Heart right ventricle (tissue), 16 donors: ENCODE data around the gene NAT16. TPM values are rescaled to one million over a fixed set of nuclear protein-coding genes. Genes with fewer than 3 reads are reported as not detected.
A peak's percentile ranks its signal among the peaks of the same experiment; 100 is the strongest.

Experiments used
- ATAC-seq, 8 donors: fragments of 200-7000 bp; cut with Tn5 transposase; one replicate each; pipeline ENCODE4 v1.9.1; 2020; ENCODE audit warnings: mild to moderate bottlenecking in 8 of 8, moderate library complexity in 8 of 8, moderate number of reproducible peaks in 1 of 8
- DNase-seq, 2 donors: peaks; one replicate each; pipeline ENCODE4 v3.0.0-alpha.2; 2020
- H3K27ac ChIP-seq, 10 donors: fragments of 200-600 bp; sonication (generic) in 2 of 10; one replicate each; pipeline versions ENCODE4 v1.5.0 to v1.8.0; 2020 to 2022; ENCODE audit warnings: mild to moderate bottlenecking in 3 of 10
- H3K27me3 ChIP-seq, 7 donors: fragments of 200-600 bp; one replicate each; pipeline ENCODE4 v1.8.0; 2021 to 2022; ENCODE audit warnings: mild to moderate bottlenecking in 2 of 7
- H3K36me3 ChIP-seq, 9 donors: fragments of 200-600 bp; sonication (generic) in 1 of 9; one replicate each; pipeline versions ENCODE4 v1.5.0 to v1.8.0; 2020 to 2022; ENCODE audit warnings: mild to moderate bottlenecking in 2 of 9
- H3K4me1 ChIP-seq, 9 donors: fragments of 200-600 bp; sonication (generic) in 1 of 9; one replicate each; pipeline versions ENCODE4 v1.5.0 to v1.8.0; 2020 to 2022; ENCODE audit warnings: mild to moderate bottlenecking in 4 of 9
- H3K4me3 ChIP-seq, 10 donors: fragments of 200-600 bp; sonication (generic) in 2 of 10; one replicate each; pipeline versions ENCODE4 v1.5.0 to v1.8.0; 2020 to 2022; ENCODE audit warnings: mild to moderate bottlenecking in 7 of 10, moderate library complexity in 2 of 10
- H3K9me3 ChIP-seq, 11 donors: fragments of 200-600 bp in 10 of 11; sonication (generic) in 2 of 11; one replicate each; pipeline versions ENCODE4 v1.5.0 to v1.8.0; 2013 to 2022; ENCODE audit warnings: mild to moderate bottlenecking in 2 of 11, control low read depth in 1 of 11, moderate library complexity in 1 of 11
- CTCF ChIP-seq, 9 donors: fragments of 200-600 bp; sonication (generic) in 2 of 9; IDR thresholded peaks; one replicate each; pipeline versions ENCODE4 v1.5.0 to v1.8.0; 2021 to 2022; ENCODE audit warnings: antibody characterized with exemption in 9 of 9, mild to moderate bottlenecking in 5 of 9, moderate library complexity in 1 of 9
- WGBS, 2 donors: extraction: QIAGEN DNeasy Blood & Tissue Kit; methylation state at CpG; one replicate each; pipeline ENCODE4 v1.1.7; 2013; ENCODE audit warnings: inconsistent platforms in 1 of 2; 5-methylcytosine and 5-hydroxymethylcytosine counted together
- intact Hi-C, 10 donors: fragments of 100-400 bp; cut with DNase I; formaldehyde crosslinking; loops; one replicate each; pipeline versions ENCODE4 v1.11.1 to v1.14.2; 2022
- polyA plus RNA-seq, 2 donors: library from polyadenylated mRNA; stranded (reverse); fragments of 200-250 nt; gene quantifications; one replicate each; pipeline ENCODE4 v1.2.3, GENCODE V29; 2013
- total RNA-seq, 10 donors: library from RNA; stranded (reverse); fragmentation: NEBNext Ultra II Directional in 3 of 10; extraction: Animal tissue kit (Norgen Biotek cat#: 25700) in 3 of 10; gene quantifications; one replicate each; pipeline versions ENCODE4 v1.2.1 to v1.2.4, GENCODE V29; 2021 to 2023
- donor health status: Arrhythmogenic right ventricular cardiomyopathy.
- donor health status: ischemic (EF 13 %, LVEDD 7.1; RV severe dilation, severe dysfunction).
- donor health status: healthy with polysubstance abuse.
- donor health status: DM: no; HTN: yes; CAD: no.
- donor health status: DM: no; HTN: no; CAD: no.
- donor health status: ischemic (EF 25% LVEDD 6.9; RV normal size, moderate dysfunction).
- donor health status: ischemic (EF 25% LVEDD 5.7; RV mildly dilated, moderate dysfunction).
- donor health status: healthy.
- donor health status: DM: yes; HTN: yes; CAD: no.
- donor health status: Ischemic cardiomyopathy.
- donor health status: ischemic (EF 35%, LVEDD 5.7; RV mildly dilated, moderate dysfunction).
- donor health status: nonischemic (EF 11% LVEDD 7.7; RV severe dilation, severe dysfunction).
- donor health status: DM: yes; HTN: yes; CAD: no.
- donor health status: PGD.
- donor health status: ischemic (EF 29% LVEDD 5.4; RV normal size, mild dysfunction).
- donor health status: nonischemic (EF 23%, LVEDD 6.1; RV moderate dilation, normal function).

NAT16 gene
- total and polyA plus RNA-seq, 12 donors = not detected

DNA sequence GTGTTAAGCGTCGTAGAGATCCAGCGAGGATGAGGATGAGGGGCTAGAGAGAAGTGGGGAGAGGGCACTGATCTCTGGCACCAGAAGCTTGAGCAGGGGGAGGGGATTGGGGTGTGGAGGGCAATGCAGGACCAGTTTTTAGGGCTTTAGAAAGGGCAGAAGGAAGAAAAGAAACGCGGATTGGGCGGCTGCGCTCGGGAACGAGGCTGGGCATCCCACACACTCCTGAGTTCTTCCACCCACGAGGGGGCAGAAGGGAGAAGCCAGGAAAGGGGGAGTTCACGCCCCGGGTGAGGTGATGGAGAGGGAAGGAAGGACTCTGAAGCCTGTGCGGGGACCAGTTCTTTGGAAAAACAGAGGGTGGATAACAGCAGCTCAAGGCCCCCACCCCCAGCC is 8.7 kb downstream of the NAT16 start:
- intact Hi-C loops = loop anchor here in 1 of 10 donors (10.0 kb wide), 1 partner anchor 113 kb away; no protein-coding TSS in a partner anchor
- H3K36me3 ChIP-seq = no peaks in the 10 kb centered on the region
- no peak overlapping the region for H3K27ac ChIP-seq
- H3K4me3 ChIP-seq = no peak overlapping the region
- no peaks in the 10 kb centered on the region for H3K9me3 ChIP-seq
- H3K4me1 ChIP-seq = peaks cover 7 to 38% (median 20%) of the 10 kb centered on the region in 9 donors
- DNase-seq (no peak), ATAC-seq (no peak)
- 1 to 2% methylated on average over 13 of the region's 13 CpGs for WGBS, 2 donors
- TF ChIP-seq CTCF (IDR thresholded peaks at IDR 0.05) = peak in 1 of 9 donors; percentile 6
- H3K27me3 ChIP-seq = peaks cover 49 to 100% (median 100%) of the 10 kb centered on the region in 7 donors

- DNase-seq (no peak), ATAC-seq (no peak)
- Histone ChIP-seq H3K9me3 (no peaks in the 10 kb centered on the region), H3K4me3 (no peak overlapping the region), H3K27ac (no peak overlapping the region), H3K36me3 (no peaks in the 10 kb centered on the region), H3K4me1 (peaks cover 7 to 43% (median 24%) of the 10 kb centered on the region in 9 donors), H3K27me3 (peaks cover 55 to 100% (median 100%) of the 10 kb centered on the region in 7 donors)
- 3% methylated on average over 17 of the region's 17 CpGs for WGBS, 2 donors
- TF ChIP-seq CTCF (IDR thresholded peaks at IDR 0.05) = no peak
- intact Hi-C loops = loop anchor here in 1 of 10 donors (10.0 kb wide), 1 partner anchor 114 kb away; no protein-coding TSS in a partner anchor
Measured at GRCh38 chr7:101170617-101171441, 9.3 kb downstream of the NAT16 start.

DNA sequence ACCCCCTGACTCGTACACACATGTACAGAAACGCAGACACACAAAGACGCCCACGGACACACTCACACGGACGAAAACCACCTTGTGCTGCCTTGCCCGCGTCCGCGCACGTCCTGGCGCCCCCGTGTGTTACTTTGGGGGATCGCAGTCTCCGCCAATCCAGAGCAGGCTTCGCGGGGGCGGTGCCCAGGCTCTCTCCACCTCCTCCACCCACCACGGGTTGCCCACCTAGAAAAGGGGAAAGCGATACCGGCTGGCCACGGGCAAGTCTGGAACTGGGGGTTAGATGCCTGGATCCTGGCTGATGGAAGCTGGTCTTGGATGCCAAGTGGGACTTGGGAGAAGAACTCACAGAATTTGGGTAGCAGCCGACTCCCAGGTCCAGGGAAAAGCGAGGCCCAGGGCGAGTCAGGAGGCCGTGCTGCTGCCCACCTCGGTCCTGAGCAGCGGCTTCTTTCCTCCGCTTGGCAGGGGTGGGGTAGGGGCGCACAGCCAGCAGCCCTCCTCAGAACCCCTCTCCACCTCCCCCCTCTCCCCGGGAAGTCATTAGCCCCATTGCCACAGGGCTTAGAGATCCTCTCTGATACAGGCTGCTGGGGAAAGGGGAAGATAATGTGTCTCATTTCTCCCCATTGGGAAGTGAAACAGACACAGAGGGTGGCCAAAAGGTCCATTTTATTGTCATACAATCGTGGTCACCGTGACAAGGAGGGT is 10.1 kb downstream of the NAT16 start:
- intact Hi-C loops = loop anchor here in 2 of 10 donors (2.0 to 10.0 kb wide), 2 partner anchors 25 to 115 kb away; no protein-coding TSS in a partner anchor
- Histone ChIP-seq H3K9me3 (no peaks in the 10 kb centered on the region), H3K36me3 (no peaks in the 10 kb centered on the region), H3K27me3 (peaks cover 58 to 100% (median 100%) of the 10 kb centered on the region in 7 donors), H3K4me3 (no peak overlapping the region), H3K4me1 (peaks cover 15 to 52% (median 31%) of the 10 kb centered on the region in 9 donors), H3K27ac (no peak overlapping the region)
- peak; percentile 76 to 91 (median 87) for TF ChIP-seq CTCF (IDR thresholded peaks at IDR 0.05)
- DNase-seq (peak; percentile 63 to 75), ATAC-seq (peak in 7 of 8 donors; percentile 21 to 45 (median 32))
- WGBS, 2 donors = 1 to 3% methylated on average over 33 of the region's 33 CpGs

GRCh38 chr7:101169110-101169837 is 10.8 kb downstream of the NAT16 start:
- no peak for DNase-seq
- Histone ChIP-seq H3K27ac (no peak overlapping the region), H3K4me1 (peaks cover 17 to 59% (median 38%) of the 10 kb centered on the region in 9 donors), H3K27me3 (peaks cover 56 to 100% (median 100%) of the 10 kb centered on the region in 7 donors), H3K4me3 (no peak overlapping the region), H3K9me3 (no peaks in the 10 kb centered on the region), H3K36me3 (no peaks in the 10 kb centered on the region)
- no peak for ATAC-seq
- TF ChIP-seq CTCF (IDR thresholded peaks at IDR 0.05) = no peak
- WGBS, 2 donors = 1 to 4% methylated on average over 16 to 18 of the region's 18 CpGs
- intact Hi-C loops = loop anchor here in 1 of 10 donors (2.0 kb wide), 1 partner anchor 24 kb away; no protein-coding TSS in a partner anchor
